COLO829 (cell line): ENCODE data around the gene GHRH.

Experiments used
- DNase-seq: peaks from one replicate; pipeline ENCODE4 v3.0.0; 2012; ENCODE audit warnings: low spot score

The GHRH gene

DNA sequence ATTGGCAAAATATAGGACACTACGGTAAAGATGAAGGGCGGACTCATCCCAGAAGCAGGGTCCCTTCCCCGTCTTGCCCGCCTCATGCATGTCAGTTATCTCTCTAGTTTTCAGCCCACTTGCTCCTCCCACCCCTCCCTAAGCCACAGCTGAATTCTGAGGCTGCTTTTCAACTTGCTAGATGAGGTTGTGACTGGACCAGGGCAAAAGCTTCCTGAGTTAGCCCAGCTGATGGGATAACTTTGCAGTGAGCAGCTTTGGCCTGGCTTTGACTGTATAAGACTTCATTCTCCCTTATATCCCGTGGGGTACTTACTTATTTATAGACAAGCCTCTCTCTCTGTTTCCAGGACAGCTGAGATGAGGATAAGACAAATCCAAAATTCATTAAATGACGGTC lies 23.2 kb downstream of the GHRH start:
- DNase-seq: no peak

- DNase-seq: no peak
Measured at GRCh38 chr20:37237656-37238055, 24.0 kb downstream of the GHRH start.

DNA sequence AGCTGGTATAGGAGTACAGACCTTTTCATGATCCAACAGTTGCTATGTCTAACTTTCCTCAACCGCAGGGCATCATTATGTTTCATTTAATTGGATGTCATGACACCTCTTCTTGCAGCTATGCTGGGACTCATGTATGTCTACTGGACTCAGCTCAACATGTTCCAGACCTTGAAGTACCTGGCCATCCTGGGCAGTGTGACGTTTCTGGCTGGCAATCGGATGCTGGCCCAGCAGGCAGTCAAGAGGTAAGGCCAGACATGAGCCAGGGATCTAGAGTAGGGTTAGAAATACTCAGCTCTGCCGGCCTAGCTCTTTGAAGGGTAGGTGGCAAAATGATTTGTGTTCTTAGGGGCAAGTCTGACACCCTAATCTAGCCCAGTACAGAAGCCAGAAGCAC lies 25.2 kb downstream of the GHRH start:
- DNase-seq: no peak

DNA sequence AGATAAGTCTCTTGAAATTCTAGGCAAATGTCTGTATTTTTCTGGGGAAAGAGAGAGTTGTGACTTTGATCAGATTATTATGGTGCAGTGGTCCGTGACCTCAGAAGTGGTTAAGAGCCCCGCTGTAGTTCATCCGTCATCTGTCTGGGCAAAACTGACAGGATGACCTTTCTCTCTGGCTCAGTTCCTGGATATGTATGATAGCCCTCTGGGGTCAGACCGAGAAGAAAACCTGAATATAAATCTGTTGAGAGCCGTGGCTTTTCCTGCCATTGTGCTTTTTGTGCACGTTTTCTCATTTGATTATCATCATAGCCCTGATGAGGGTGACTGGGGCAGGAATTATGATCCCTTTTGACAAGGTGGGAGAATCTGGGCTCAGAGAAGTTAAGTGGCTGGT lies 26.5 kb downstream of the GHRH start:
- DNase-seq: no peak

DNA sequence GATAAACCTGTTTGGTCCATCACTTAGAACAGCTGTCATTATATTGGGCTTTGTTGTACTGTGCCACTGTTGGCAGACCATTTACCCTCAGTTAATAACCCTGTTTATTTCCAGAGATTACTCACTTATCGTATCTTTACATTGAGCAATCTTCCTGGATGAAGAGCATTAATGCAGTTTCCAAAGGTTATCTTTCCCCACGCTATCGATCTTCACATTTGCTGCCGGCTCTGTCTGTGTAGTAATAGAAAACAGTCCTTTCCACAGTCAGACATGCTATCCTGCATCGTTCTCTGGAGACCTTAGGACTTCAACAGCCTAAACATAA lies 27.4 kb downstream of the GHRH start:
- DNase-seq: no peak

- DNase-seq: no peak
Measured at GRCh38 chr20:37233548-37234253, 27.9 kb downstream of the GHRH start.

DNA sequence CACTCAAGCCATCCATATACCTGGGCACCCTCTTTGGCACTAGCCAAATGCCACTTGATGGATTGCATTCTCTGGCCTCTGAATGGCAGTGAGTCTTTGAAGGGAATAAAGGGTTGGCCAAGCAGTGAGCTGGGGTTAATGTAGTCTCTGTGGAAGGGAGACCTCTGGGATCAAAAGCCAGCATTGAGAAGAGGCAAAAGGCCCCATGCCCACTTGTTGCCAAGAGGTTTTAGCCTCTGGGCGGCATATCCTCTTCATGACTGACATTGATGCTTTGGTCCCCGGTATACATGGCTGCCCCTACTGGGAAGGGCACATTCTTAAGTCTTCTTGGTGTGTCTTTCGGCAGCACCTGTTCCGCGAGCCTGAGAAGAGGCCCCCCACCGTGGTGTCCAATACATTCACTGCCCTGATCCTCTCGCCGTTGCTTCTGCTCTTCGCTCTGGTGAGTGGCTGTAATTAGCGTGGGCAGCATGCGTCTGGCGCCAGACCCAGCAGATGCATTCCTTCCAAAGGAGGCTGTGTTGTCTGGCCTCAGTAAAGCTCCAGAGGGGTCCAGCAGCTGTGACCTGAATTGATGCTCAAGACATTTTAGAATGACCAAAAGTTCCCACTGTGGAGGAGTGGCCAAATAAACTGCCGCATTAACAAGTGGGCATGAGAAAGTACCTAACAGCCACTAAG lies 29.5 kb downstream of the GHRH start:
- no peak for DNase-seq

- no peak for DNase-seq
Measured at GRCh38 chr20:37230200-37230599, 31.4 kb downstream of the GHRH start.

- DNase-seq: no peak
Measured at GRCh38 chr20:37229357-37229756, 32.3 kb downstream of the GHRH start.

- no peak for DNase-seq
Measured at GRCh38 chr20:37228656-37229055, 33.0 kb downstream of the GHRH start.

DNA sequence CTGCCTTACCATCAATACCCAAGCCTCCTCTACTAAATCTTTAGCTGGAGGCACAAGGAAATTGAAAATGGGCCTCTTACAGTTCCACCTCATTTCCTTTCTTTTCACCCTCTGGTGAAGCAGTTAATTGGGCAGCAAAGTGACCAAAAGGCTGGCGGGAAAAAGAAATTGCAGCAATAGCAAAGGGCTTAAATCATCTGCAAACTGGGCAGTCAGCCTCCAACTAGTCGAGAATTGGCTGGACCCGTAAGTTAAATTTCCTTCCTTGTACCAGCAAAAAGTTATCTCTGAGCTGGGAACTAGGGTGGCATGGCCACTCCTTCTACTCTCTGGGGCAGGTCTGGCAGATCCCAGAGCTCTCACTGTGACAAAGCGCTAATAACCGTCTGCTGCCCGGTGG lies 33.5 kb downstream of the GHRH start:
- no peak for DNase-seq

- DNase-seq: no peak
Measured at GRCh38 chr20:37226889-37227288, 34.7 kb downstream of the GHRH start.

DNA sequence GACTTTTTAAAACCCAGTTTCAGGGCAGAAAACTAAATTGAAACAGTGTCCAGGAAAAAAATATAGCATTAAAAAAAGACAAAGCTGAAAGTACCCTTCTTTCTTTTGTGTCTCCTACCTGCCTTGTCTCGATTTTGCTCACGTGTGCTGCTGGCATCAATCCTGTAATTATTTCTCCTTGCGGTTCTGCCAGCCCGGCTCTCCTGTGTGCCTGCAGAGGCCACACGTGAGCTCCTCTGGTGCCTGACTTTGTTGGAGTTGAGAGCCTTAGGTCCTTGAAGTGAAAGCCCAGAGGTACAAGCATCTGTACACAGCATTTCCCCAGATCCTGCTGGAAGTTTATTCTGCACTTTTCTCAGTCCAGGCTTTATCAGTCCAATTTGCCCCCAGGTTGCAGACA lies 36.5 kb downstream of the GHRH start:
- DNase-seq: no peak

GRCh38 chr20:37223053-37223452 lies 38.6 kb downstream of the GHRH start:
- peak; percentile 55 for DNase-seq

DNA sequence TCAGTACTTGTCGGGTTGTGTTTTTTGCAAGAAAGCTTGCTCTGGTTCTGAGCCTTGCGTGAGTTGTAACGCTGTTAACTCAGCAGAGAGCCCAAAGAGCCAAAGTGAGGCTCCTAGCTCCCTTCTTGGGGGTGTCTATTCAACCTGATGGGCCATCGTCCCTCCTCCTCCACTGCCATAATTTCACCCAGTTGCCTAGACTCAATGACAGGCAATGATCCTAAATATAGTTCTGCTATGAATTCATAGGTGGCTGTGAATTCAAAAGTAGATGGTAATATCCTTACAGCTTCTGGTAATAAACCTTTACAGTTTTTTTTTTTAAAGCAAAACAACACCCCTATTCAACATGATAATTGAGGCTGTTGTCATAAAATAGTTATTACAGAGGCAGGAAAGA lies 39.5 kb downstream of the GHRH start:
- no peak for DNase-seq

- no peak for DNase-seq
Measured at GRCh38 chr20:37220731-37221130, 40.9 kb downstream of the GHRH start.

GRCh38 chr20:37219751-37220668 lies 41.6 kb downstream of the GHRH start:
- no peak for DNase-seq

- no peak for DNase-seq
Measured at GRCh38 chr20:37218976-37219375, 42.6 kb downstream of the GHRH start.

GRCh38 chr20:37218441-37218840 lies 43.2 kb downstream of the GHRH start:
- no peak for DNase-seq

DNA sequence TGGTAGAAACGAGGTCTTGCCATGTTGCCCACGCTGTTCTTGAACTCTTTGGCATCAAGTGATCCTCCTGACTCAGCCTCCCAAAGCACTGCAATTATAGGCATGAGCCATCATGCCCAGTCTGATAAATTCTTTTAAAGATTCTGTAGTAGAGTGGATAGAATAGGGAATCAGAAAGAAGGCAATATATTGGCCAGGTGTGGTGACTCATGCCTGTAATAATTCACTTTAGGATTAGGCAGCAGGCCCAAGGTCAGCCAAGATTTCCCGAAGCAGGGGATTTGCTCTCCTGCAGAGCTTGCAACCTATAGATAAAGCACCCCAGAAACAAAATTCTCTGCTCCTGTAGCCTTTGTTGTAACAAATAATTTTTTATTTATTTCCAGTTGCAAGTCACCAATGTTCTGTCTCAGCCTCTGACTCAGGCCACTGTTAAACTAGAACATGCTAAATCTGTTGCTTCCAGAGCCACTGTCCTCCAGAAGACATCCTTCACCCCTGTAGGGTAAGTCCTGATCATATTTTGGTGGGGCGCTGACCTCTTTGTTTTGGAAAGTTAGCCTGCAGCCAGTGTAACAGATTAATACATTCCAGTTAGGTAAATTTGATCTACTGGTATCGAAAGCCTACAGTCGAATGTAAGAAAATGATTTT lies 51.8 kb downstream of the GHRH start:
- DNase-seq: no peak

DNA sequence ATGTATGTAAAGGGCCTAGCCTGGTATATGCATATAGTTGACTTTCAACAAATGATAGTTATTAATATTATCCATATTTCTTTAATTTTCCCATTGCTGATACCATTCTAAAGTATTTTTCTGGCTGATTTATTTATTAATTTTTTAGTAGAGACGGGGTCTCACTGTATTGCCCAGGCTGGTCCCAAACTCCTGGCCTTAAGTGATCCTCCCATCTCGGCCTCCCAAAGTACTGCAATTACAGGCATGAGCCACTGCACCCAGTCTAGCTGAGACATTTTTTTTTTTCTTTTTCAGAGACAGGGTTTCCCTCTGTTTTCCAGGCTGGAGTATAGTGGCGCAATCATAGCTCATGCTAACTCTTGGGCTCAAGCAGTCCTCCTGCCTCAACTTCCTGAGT lies 52.4 kb downstream of the GHRH start:
- DNase-seq: no peak

DNA sequence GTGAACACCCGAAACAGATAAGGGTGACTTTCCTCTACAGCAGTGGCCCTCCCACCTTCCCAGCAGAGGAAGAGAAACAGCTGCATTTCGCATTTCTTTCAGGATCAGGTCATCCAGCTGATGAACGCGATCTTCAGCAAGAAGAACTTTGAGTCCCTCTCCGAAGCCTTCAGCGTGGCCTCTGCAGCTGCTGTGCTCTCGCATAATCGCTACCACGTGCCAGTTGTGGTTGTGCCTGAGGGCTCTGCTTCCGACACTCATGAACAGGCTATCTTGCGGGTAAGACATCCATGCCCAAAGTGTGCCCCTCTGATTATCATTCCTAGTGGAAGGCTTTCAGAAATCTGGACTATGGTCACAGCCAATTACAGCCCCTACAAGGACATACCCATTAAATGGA lies 54.4 kb downstream of the GHRH start:
- DNase-seq: no peak

DNA sequence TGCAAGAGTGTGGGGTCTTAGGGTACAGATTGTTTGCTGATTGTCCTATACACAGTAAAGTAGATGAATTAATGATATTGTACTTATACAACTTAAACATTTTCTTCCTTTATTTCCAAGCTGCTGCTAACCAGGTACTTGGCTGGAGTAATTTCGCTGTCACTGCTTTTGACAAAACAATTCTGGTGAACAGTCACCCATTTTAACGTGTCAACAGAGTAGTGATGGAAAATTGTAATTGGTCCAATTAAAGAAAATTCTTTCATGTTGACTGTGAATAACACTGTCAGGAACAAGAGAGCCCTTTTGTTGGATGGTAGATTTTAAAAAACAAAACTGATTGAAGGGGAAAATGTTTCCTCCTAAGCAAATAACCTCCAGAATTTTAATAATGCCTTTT lies 55.8 kb downstream of the GHRH start:
- no peak for DNase-seq
